ENCODE measurements around the gene CRYBA1.

The CRYBA1 gene

GRCh38 chr17:29278692-29279091 lies 32.0 kb downstream of the CRYBA1 start:
- DNase-seq (ENCODE audit: low read depth in 4 of 4, low spot score in 1 of 4) = no peak

GRCh38 chr17:29279397-29280070 lies 32.9 kb downstream of the CRYBA1 start:
- DNase-seq (ENCODE audit: low read depth in 4 of 4, low spot score in 1 of 4) = no peak

DNA sequence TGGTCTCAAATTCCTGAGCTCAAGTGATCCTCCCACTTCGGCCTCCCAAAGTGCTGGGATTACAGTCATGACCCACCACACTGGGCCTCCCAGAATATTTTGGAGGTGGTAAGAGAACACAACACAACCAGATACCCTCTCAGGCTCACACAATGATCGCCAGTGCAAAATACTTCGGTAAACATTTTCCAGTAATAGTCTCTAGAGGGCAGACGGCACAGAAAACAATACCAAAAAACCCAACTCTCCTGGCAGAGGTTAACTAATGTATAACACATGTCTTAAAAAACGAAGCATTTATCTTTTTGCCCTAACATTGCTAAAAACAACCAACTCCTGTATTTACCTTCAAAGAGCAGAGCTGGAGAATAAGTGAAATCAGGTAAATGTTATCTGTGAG lies 36.8 kb downstream of the CRYBA1 start:
- DNase-seq (ENCODE audit: low read depth in 4 of 4, low spot score in 1 of 4) = no peak

DNA sequence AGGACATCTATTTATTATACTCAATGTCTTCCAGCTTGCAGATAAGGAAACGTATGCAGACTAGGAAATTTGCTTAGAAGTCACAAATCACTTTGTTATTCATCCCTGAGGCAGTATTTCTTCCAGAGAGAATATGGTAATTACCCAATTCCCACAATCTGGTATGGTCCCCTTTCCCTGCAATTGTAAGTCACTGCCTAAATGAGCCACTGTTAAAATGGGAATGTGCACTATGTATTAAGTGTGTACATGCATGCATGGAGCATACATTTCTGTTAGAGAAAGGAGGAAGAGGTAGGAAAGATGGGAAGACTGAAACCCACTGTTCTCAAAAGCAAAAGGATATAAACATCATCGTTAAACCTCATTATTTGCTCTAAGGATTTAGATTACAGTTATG lies 37.3 kb downstream of the CRYBA1 start:
- DNase-seq (ENCODE audit: low read depth in 4 of 4, low spot score in 1 of 4) = no peak

DNA sequence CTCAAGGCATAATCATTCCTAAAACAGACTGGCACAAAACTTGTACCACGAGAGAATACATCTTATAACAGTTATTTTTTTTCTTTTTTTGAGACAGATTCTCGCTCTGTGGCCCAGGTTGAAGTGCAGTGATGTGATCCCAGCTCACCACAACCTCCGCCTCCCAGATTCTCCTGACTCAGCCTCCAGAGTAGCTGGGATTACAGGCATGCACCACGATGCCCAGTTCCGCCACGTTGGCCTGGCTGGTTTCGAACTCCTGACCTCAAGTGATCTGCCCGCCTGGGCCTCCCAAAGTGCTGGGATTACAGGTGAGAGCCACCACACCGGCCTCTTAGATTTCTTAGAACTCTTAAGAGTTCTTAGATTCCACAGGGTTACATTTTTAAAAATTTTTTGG lies 43.2 kb downstream of the CRYBA1 start:
- DNase-seq (ENCODE audit: low read depth in 4 of 4, low spot score in 1 of 4) = no peak

DNA sequence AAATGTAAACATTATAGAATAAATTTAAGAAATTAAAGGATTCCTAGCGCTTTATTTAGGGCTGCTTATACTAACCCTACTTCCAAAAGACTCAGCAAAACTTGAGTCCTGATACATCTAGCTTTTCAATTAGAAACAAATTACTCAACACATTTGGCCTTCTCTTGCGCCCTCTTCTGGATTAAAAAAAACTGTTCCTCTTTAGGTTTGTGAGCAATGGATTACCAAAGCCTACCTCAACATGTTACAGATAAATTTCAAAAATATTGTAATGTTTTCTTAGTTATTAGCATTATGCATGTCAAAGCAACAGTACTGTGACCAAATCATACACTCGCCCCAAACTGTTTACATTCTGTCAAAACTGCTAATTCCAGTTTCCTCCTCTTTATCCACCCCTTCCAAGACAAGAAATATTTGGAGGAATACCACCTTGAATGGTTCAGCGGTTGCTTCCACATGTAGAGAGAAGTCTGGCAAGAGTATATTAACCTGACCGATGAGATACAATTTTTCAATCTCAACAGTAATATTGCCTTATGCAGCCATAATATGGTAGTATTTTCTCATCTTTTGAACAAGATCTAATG lies 44.6 kb downstream of the CRYBA1 start:
- no peak for DNase-seq (ENCODE audit: low read depth in 4 of 4, low spot score in 1 of 4)

GRCh38 chr17:29292071-29292991 lies 45.7 kb downstream of the CRYBA1 start:
- DNase-seq (ENCODE audit: low read depth in 4 of 4, low spot score in 1 of 4) = peak; percentile 7 to 32 (median 22)

DNA sequence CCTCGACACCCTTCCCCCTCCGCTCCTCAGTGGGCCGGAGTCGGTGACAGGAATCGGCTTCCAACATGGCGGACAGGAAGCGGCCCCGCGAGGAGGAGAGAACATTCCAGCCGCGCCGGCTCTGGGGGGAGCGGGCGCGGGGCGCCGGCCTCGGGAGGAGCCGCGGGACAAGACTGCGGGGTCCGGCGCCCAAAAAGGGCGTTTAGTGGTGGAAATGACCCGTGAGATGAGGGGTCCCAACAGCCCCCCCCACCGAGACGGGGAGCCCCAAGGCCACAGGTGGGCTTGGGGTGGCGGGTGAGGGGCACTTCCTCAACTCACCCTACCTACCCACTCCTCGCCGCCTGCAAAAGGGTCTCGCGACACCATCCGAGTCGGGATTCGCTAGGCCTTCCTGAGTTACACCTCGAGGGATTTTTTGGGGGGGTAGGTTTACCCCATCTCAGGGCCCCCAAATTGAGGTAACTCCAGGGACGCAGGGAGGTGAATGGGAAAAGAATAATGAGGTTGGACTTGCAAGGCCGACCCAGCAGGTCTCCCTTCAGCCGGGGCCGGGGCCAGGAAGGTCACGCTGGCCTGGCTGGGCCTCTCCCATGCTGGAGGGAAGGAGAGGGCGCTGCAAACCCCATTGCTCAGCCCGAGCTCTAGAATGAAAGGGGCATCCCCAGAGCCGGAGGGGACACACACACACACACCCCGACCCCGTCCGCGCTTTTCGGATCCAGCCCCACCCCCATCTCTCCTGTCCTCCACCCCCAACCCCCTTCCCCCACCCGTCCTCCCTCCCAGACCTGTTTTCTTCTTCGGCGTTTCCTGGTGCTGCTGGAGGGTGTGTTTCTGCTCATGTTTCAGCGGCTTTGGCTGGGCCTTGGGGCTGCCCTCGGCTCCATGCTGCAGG lies 46.6 kb downstream of the CRYBA1 start:
- peak; percentile 34 to 57 (median 42) for DNase-seq (ENCODE audit: low read depth in 4 of 4, low spot score in 1 of 4)

DNA sequence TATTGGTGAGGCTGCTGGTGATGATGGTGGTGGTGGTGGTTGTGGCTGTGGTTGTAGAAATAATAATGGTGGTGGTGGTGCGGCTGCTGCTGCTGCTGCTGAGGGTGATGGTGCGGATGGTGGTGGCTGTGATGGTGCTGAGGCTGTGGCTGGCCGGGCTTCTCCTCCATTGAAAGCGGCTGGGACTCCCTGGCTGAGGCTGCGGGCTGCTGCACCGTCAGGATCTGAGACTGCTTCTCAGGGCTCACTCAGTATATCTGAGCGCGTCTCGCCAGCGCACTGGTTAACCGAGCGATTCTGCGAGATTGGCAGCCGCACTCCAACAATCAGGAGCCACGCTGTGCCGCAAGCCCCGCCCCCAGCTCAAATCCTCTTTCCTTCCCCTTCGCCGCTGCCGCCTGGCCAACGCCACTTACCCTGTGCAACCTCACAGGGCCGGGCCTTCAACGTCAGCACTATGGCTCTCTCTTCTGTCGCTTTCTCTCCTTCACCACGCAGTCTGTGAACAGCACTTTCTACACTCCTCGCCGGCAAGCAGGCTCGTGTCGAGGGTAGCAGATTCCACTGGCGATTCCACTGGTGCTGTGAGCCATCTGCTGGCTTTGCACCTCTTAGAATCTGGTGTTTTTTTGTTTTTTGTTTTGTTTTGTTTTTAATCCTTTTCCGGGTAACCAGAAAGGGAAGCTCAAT lies 47.4 kb downstream of the CRYBA1 start, which contains the start of gene NUFIP2:
Gene NUFIP2, minus strand, starts transcription at position 259 of the 690 bp plus-strand sequence. Its CDS starts 89 bp downstream, at position 170.
- peak; percentile 94 to 98 (median 96) for DNase-seq (ENCODE audit: low read depth in 4 of 4, low spot score in 1 of 4)

DNA sequence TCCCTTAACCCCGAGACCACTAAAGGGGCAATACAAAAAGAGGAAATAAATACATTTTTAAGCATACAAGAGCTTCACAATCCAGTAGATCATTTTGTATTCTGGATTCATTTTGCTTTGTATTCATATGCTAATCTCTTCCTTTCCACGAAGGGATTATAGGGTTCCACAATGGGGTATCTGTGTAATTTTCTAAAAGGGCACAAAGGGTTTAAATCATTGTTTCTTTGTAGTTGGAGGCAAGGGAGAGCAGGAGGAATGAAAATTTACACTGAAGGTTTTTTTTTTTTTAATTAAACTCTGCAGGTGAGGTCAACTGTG lies 47.9 kb downstream of the CRYBA1 start:
- DNase-seq (ENCODE audit: low read depth in 4 of 4, low spot score in 1 of 4) = no peak

DNA sequence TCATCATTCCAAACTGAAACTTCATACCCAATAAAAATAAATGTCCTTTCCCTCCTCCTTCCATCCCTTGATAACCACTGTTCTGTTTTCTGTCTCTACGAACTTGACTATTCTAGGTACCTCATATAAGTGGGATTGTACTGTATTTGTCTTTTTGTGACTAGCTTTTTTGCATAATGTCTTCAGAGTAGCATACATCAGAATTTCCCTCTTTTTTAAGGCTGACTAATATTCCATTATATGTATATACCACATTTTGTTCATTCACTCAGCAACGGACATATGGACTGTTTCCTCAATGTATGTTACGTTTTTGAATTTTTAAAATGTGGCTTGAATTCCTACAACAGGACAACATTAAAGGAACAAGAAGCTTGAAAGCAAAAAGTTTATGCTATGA lies 48.8 kb downstream of the CRYBA1 start:
- DNase-seq (ENCODE audit: low read depth in 4 of 4, low spot score in 1 of 4) = no peak

DNA sequence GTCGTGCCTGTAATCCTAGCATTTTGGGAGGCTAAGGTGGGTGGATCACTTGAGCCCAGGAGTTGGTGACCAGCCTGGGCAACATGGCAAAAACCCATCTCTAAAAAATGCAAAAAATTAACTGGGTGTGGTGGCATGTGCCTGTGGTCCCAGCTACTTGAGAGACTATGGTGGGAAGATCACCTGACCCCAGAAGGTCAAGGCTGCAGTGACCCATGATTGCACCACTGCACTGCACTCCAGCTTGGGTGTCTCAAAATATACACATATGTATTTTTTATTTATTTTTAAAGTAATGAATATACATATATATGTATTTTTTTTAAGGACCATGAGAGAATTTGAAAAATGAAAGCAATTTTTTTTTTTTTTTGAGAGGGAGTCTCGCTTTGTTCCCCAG lies 52.4 kb downstream of the CRYBA1 start:
- DNase-seq (ENCODE audit: low read depth in 4 of 4, low spot score in 1 of 4) = no peak

GRCh38 chr17:29303386-29303785 lies 56.7 kb downstream of the CRYBA1 start:
- DNase-seq (ENCODE audit: low read depth in 4 of 4, low spot score in 1 of 4) = no peak
